CD4-positive, alpha-beta memory T cell (primary cell): ENCODE measurements around the gene PISD. TPM values are rescaled to one million over a fixed set of nuclear protein-coding genes. Genes with fewer than 3 reads are reported as not detected.
"Not testable (repeated sequence)": the region's sequence is repeated elsewhere in the genome, so short reads cannot be mapped to it uniquely, and the experiment has no call there.

Source experiments
- CTCF ChIA-PET: fragments of 350-600 bp; sonication (Branson Sonifier 250); formaldehyde crosslinking; loops from one replicate; lab custom pipeline; 2021; ENCODE audit warnings: inconsistent platforms; ENCODE audit not compliant: partially characterized antibody; lab: Charles Lee
- POLR2A ChIA-PET: fragments of 350-600 bp; sonication (Branson Sonifier 250); formaldehyde crosslinking; loops from one replicate; lab custom pipeline; 2021; ENCODE audit not compliant: partially characterized antibody; lab: Charles Lee
- DNase-seq, 5 donors: peaks; one replicate each; pipeline versions ENCODE4 v3.0.0 to v3.0.0-alpha.2; 2020 to 2022; ENCODE audit warnings: mixed read lengths in 1 of 5
- H3K27ac ChIP-seq: one replicate; pipeline ENCODE4 v1.7.0; 2013; ENCODE audit warnings: low read depth, low read length
- H3K27me3 ChIP-seq: 2 replicates; pipeline ENCODE4 v1.7.0; 2013; ENCODE audit warnings: mild to moderate bottlenecking, low read length, moderate library complexity; ENCODE audit not compliant: insufficient read depth
- H3K36me3 ChIP-seq: 2 replicates; pipeline ENCODE4 v1.7.0; 2013; ENCODE audit warnings: mild to moderate bottlenecking, low read length, moderate library complexity; ENCODE audit not compliant: insufficient read depth
- H3K4me1 ChIP-seq: 2 replicates; pipeline ENCODE4 v1.7.0; 2013; ENCODE audit warnings: mild to moderate bottlenecking, low read length, moderate library complexity; ENCODE audit not compliant: insufficient read depth
- H3K4me3 ChIP-seq, 2 donors: one replicate each; pipeline ENCODE4 v1.7.0; 2013; ENCODE audit warnings: low read length in 2 of 2, mild to moderate bottlenecking in 1 of 2
- H3K9me3 ChIP-seq, 2 donors: one replicate each; pipeline ENCODE4 v1.7.0; 2013; ENCODE audit warnings: low read length in 2 of 2, control low read depth in 1 of 2; ENCODE audit not compliant: control insufficient read depth in 1 of 2
- H3K27ac Mint-ChIP-seq, 7 donors: one replicate each; pipeline ENCODE4 v1.8.0; 2020 to 2021; ENCODE audit warnings: mixed read lengths in 7 of 7, mild to moderate bottlenecking in 6 of 7, inconsistent platforms in 3 of 7, moderate library complexity in 3 of 7
- H3K27me3 Mint-ChIP-seq, 2 donors: one replicate each; pipeline ENCODE4 v1.8.0; 2020 to 2021; ENCODE audit warnings: mixed read lengths in 2 of 2
- H3K36me3 Mint-ChIP-seq, 2 donors: one replicate each; pipeline ENCODE4 v1.8.0; 2020 to 2021; ENCODE audit warnings: mixed read lengths in 2 of 2, inconsistent platforms in 1 of 2, mild to moderate bottlenecking in 1 of 2
- H3K4me1 Mint-ChIP-seq, 4 donors: one replicate each; pipeline ENCODE4 v1.8.0; 2020 to 2021; ENCODE audit warnings: mixed read lengths in 4 of 4, mild to moderate bottlenecking in 1 of 4
- H3K4me3 Mint-ChIP-seq, 8 donors: one replicate each; pipeline ENCODE4 v1.8.0; 2020 to 2021; ENCODE audit warnings: mixed read lengths in 8 of 8, mild to moderate bottlenecking in 7 of 8, moderate library complexity in 6 of 8, inconsistent platforms in 3 of 8
- H3K9me3 Mint-ChIP-seq, 8 donors: one replicate each; pipeline ENCODE4 v1.8.0; 2020 to 2021; ENCODE audit warnings: mixed read lengths in 8 of 8, mild to moderate bottlenecking in 5 of 8, inconsistent platforms in 3 of 8, moderate library complexity in 1 of 8
- intact Hi-C: fragments of 100-400 bp; cut with micrococcal nuclease; formaldehyde crosslinking; loops from one replicate; pipeline ENCODE4 v1.15.1; 2023
- polyA plus RNA-seq, 2 donors: library from polyadenylated mRNA; unstranded; fragments of 300-500 nt; fragmentation: Illumina TruSeq; gene quantifications; one replicate each; pipeline ENCODE4 v1.2.3, GENCODE V29; 2021
- total RNA-seq, 2 experiments: library from RNA; stranded (reverse); gene quantifications; one replicate each; pipeline ENCODE4 v1.2.3, GENCODE V29; 2021

Gene PISD
- total RNA-seq (10 to 100 TPM; 34.3 to 35.4 TPM), polyA plus RNA-seq (10 to 100 TPM; 16.7 to 27.3 TPM)

DNA sequence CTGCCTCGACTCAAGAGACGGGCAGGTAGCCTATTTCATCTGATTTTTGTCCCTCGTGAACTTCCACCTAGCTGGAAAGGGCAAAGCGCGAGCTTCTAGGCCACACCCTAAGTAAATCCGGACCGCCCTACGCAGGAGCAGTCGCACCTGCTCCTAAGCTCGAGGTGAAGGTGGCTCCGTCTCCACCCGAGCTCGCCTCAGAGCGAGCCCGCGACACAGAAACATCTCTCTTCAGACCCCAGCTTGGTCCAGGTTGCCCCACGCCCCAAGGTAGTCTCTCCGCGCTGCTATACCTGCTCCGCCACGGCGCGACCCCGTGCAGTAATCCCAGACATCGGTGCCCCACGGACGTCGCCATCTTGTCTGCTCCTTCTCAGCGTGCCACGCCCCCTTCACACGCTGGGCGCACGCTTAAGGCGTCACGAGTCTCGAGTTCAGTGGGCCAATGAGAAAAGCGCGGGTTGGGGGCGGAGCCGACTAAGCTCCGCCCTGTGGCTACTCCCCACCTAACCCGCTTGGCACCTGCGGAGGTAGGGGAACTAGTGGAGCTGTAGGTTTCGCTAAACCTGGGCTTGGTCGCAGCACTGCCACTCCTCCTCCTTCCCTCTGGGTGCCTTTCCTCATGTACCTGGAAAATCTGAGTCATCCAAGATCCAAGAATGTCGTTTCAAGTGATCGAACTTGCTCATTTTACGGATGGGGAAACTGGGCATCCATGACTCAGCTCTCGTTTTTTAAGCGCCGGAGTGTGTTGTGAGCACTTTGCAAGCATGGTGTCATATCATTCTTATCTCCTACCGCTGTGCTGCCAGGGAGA, at the start of gene PISD:
PISD (minus strand) TSS at position 365 of the 817 bp plus-strand sequence; CDS start at position 358, 7 bp downstream.
- peak; percentile 96 to 97 (median 97) for DNase-seq
- CTCF ChIA-PET = interaction anchor here (0.7 to 7.9 kb wide), 14 partner anchors 15 to 315 kb away, joined by 3 to 78 read pairs (median 4); no protein-coding TSS in a partner anchor
- peaks cover 26 to 46% (median 33%) of the 10 kb centered on the region in 4 donors for H3K4me1 Mint-ChIP-seq
- Histone ChIP-seq H3K36me3 (no peaks in the 10 kb centered on the region), H3K9me3 (no peaks in the 10 kb centered on the region), H3K27ac (peak within 1 kb of the TSS; percentile 73), H3K27me3 (no peaks in the 10 kb centered on the region), H3K4me3 (peak within 1 kb of the TSS; percentile 78 to 96), H3K4me1 (peaks cover 21% of the 10 kb centered on the region)
- peak within 1 kb of the TSS; percentile 95 to 100 (median 98) for H3K27ac Mint-ChIP-seq
- intact Hi-C loops = loop anchor here (1.0 to 5.0 kb wide), 4 partner anchors 14 to 815 kb away; partner anchors contain the start of gene YWHAH
- POLR2A ChIA-PET = interaction anchor here (0.6 to 3.3 kb wide), 29 partner anchors 8 to 813 kb away, joined by 3 to 70 read pairs (median 4); partner anchors contain the start of genes DEPDC5, FBXO7, PATZ1 and PRR14L
- peak within 1 kb of the TSS; percentile 97 to 100 (median 100) for H3K4me3 Mint-ChIP-seq
- H3K27me3 Mint-ChIP-seq = peaks cover 0 to 2% of the 10 kb centered on the region in 2 donors
- no peaks in the 10 kb centered on the region for H3K9me3 Mint-ChIP-seq
- H3K36me3 Mint-ChIP-seq = peaks cover 5 to 18% of the 10 kb centered on the region in 2 donors

DNA sequence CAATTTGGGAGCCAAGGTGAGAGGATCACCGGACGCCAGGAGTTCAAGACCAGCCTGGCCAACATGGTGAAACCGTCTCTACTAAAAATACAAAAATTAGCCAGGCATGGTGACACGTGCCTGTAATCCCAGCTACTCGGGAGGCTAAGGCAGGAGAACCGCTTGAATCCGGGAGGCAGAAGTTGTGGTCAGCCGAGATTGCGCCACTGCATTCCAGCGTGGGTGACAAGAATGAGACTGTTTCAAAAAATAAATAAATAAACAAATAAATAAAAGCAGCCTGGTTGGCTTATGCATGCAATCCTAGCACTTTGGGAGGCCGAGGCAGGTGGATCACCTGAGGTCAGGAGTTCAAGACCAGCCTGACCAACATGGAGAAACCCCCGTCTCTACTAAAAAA, 49.2 kb upstream of the PISD start:
- H3K4me1 Mint-ChIP-seq, H3K9me3 Mint-ChIP-seq, H3K4me3 Mint-ChIP-seq, DNase-seq, H3K4me1 ChIP-seq, H3K27ac ChIP-seq, H3K9me3 ChIP-seq, H3K4me3 ChIP-seq, H3K27ac Mint-ChIP-seq, POLR2A ChIA-PET, intact Hi-C loops, H3K27me3 Mint-ChIP-seq, H3K27me3 ChIP-seq, CTCF ChIA-PET: not testable (repeated sequence)
- peaks cover 38% of the 10 kb centered on the region for H3K36me3 ChIP-seq
- peaks cover 38 to 51% of the 10 kb centered on the region in 2 donors for H3K36me3 Mint-ChIP-seq

DNA sequence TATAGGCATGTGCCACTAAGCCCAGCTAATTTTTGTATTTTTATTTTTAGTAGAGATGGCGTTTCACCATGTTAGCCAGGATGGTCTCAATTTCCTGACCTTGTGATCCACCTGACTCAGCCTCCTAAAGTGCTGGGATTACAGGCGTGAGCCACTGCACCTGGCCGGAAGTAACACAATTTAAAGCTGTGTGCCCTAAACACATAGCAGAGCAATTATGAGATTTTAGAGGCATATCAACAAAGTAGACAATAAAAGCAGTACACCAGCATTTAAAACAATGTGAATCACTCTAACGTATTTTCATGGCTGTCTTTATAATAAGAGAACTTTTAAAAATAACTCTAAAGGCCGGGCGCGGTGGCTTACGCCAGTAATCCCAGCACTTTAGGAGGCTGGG, 45.5 kb upstream of the PISD start:
- ChIA-PET POLR2A (no interaction called here), CTCF (interaction anchor here (0.7 kb wide), 1 partner anchor 21 kb away, joined by 3 read pairs; no protein-coding TSS in a partner anchor)
- DNase-seq = no peak
- Mint-ChIP-seq H3K4me3 (no peak overlapping the region), H3K9me3 (no peaks in the 10 kb centered on the region), H3K4me1 (peaks cover 0 to 4% (median 2%) of the 10 kb centered on the region in 4 donors), H3K36me3 (peaks cover 29 to 35% of the 10 kb centered on the region in 2 donors), H3K27me3 (no peaks in the 10 kb centered on the region), H3K27ac (no peak overlapping the region)
- H3K27ac ChIP-seq = no peak overlapping the region
- intact Hi-C loops = no loop called here
- no peaks in the 10 kb centered on the region for H3K4me1 ChIP-seq
- peaks cover 20% of the 10 kb centered on the region for H3K36me3 ChIP-seq
- no peak overlapping the region for H3K4me3 ChIP-seq
- H3K27me3 ChIP-seq = no peaks in the 10 kb centered on the region
- H3K9me3 ChIP-seq = no peaks in the 10 kb centered on the region

- intact Hi-C loops = no loop called here
- peaks cover 10% of the 10 kb centered on the region for H3K36me3 ChIP-seq
- H3K4me1 ChIP-seq = peaks cover 12% of the 10 kb centered on the region
- ChIA-PET POLR2A (interaction anchor here (1.4 kb wide), 1 partner anchor 19 kb away, joined by 3 read pairs; no protein-coding TSS in a partner anchor), CTCF (interaction anchor here (1.0 to 2.0 kb wide), 2 partner anchors 29 to 275 kb away, joined by 3 to 4 read pairs; no protein-coding TSS in a partner anchor)
- no peaks in the 10 kb centered on the region for H3K27me3 ChIP-seq
- peaks cover 0 to 2% (median 0%) of the 10 kb centered on the region in 8 donors for H3K9me3 Mint-ChIP-seq
- peak overlapping the region in 2 of 7 donors; percentile 15 to 79 for H3K27ac Mint-ChIP-seq
- no peak overlapping the region for H3K4me3 Mint-ChIP-seq
- H3K4me1 Mint-ChIP-seq = peaks cover 8 to 14% (median 11%) of the 10 kb centered on the region in 4 donors
- no peaks in the 10 kb centered on the region for H3K9me3 ChIP-seq
- DNase-seq = no peak
- H3K27ac ChIP-seq = no peak overlapping the region
- peaks cover 38 to 55% of the 10 kb centered on the region in 2 donors for H3K36me3 Mint-ChIP-seq
- H3K27me3 Mint-ChIP-seq = no peaks in the 10 kb centered on the region
- no peak overlapping the region for H3K4me3 ChIP-seq
Observed at GRCh38 chr22:31695423-31695822, 33.4 kb upstream of the PISD start.

- H3K36me3 ChIP-seq, H3K4me3 ChIP-seq, H3K9me3 ChIP-seq, H3K27me3 ChIP-seq, CTCF ChIA-PET, DNase-seq, H3K27me3 Mint-ChIP-seq, H3K27ac ChIP-seq, intact Hi-C loops, H3K9me3 Mint-ChIP-seq, H3K4me3 Mint-ChIP-seq: not testable (repeated sequence)
- POLR2A ChIA-PET = interaction anchor here (1.3 to 1.4 kb wide), 2 partner anchors 17 to 32 kb away, joined by 3 read pairs; partner anchors contain the start of gene PISD
- peaks cover 12% of the 10 kb centered on the region for H3K4me1 ChIP-seq
- peak overlapping the region in 1 of 7 donors; percentile 36 for H3K27ac Mint-ChIP-seq
- peaks cover 34 to 47% of the 10 kb centered on the region in 2 donors for H3K36me3 Mint-ChIP-seq
- H3K4me1 Mint-ChIP-seq = peaks cover 8 to 14% (median 11%) of the 10 kb centered on the region in 4 donors
Observed at GRCh38 chr22:31694046-31694445, 32.0 kb upstream of the PISD start.

DNA sequence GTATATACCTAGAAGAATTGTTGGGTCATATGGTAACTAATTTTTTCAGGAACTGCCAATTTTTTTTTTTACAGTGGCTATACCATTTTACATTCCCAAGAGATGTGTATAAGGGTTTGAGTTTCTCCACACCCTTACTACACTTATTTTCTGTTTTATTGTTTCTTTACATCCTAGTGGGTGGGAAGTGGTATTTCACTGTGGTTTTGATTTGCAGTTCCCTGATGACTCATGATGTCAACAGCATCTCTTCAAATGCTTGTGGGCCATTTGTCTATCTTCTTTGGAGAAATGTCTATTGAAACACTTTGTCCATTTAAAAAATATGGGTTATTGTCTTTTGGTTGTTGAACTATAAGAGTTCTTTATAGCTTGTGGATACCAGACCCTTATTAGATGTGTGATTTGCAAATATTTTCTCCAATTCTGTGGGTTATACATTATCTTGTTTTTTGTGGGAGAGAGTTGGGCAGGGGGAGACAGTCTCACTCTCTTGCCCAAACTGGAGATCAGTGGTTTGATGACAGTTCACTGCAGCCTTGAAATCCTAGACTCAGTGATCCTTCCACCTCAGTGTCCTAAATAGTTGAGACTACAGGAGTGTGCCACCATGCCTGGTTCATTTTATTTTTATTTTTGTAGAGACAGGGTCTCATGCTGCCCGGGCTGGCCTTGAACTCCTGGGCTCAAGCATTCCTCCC, 30.3 kb upstream of the PISD start:
- Mint-ChIP-seq H3K4me3 (no peak overlapping the region), H3K27ac (peak overlapping the region in 6 of 7 donors; percentile 3 to 85 (median 61)), H3K27me3 (no peaks in the 10 kb centered on the region), H3K4me1 (peaks cover 8 to 14% (median 11%) of the 10 kb centered on the region in 4 donors), H3K9me3 (peaks cover 0 to 2% (median 0%) of the 10 kb centered on the region in 8 donors), H3K36me3 (peaks cover 42 to 46% of the 10 kb centered on the region in 2 donors)
- DNase-seq = peak in 2 of 5 donors; percentile 16 to 20
- Histone ChIP-seq H3K27ac (no peak overlapping the region), H3K36me3 (peaks cover 10% of the 10 kb centered on the region), H3K9me3 (no peaks in the 10 kb centered on the region), H3K27me3 (no peaks in the 10 kb centered on the region), H3K4me3 (no peak overlapping the region), H3K4me1 (peaks cover 12% of the 10 kb centered on the region)
- intact Hi-C loops = no loop called here
- POLR2A ChIA-PET = interaction anchor here (0.6 kb wide), 1 partner anchor 52 kb away, joined by 4 read pairs; no protein-coding TSS in a partner anchor
- CTCF ChIA-PET = no interaction called here
